ENCODE results near the gene CPT1A.

Gene CPT1A

GRCh38 chr11:68772936-68773335 lies 68.8 kb downstream of the CPT1A start:
- Histone ChIP-seq H3K4me3 (ENCODE audit: low read length in 2 of 2) (no peak overlapping the region), H3K36me3 (ENCODE audit: control insufficient read depth in 2 of 2, insufficient read depth in 2 of 2, low read length in 2 of 2) (peaks cover 62 to 67% of the 10 kb centered on the region in 2 donors), H3K9ac (ENCODE audit: low read length in 2 of 2) (no peak overlapping the region), H3K9me3 (ENCODE audit: control insufficient read depth in 2 of 2, low read length in 2 of 2) (no peaks in the 10 kb centered on the region), H3K27me3 (ENCODE audit: control insufficient read depth in 1 of 2, insufficient read depth in 2 of 2, low read length in 2 of 2) (no peaks in the 10 kb centered on the region), H3K27ac (ENCODE audit: low read length) (no peak overlapping the region), H3K4me1 (ENCODE audit: control insufficient read depth, insufficient read depth, low read length) (no peaks in the 10 kb centered on the region)

GRCh38 chr11:68770781-68771180 lies 70.9 kb downstream of the CPT1A start:
- H3K9me3 ChIP-seq (ENCODE audit: control insufficient read depth in 2 of 2, low read length in 2 of 2), result no peaks in the 10 kb centered on the region
- H3K36me3 ChIP-seq (ENCODE audit: control insufficient read depth in 2 of 2, insufficient read depth in 2 of 2, low read length in 2 of 2), result peaks cover 66 to 68% of the 10 kb centered on the region in 2 donors
- no peaks in the 10 kb centered on the region for H3K4me1 ChIP-seq (ENCODE audit: control insufficient read depth, insufficient read depth, low read length)
- no peaks in the 10 kb centered on the region for H3K27me3 ChIP-seq (ENCODE audit: control insufficient read depth in 1 of 2, insufficient read depth in 2 of 2, low read length in 2 of 2)
- no peak overlapping the region for H3K4me3 ChIP-seq (ENCODE audit: low read length in 2 of 2)
- no peak overlapping the region for H3K9ac ChIP-seq (ENCODE audit: low read length in 2 of 2)
- H3K27ac ChIP-seq (ENCODE audit: low read length), result no peak overlapping the region

- Histone ChIP-seq H3K4me1 (ENCODE audit: control insufficient read depth, insufficient read depth, low read length) (no peaks in the 10 kb centered on the region), H3K9ac (ENCODE audit: low read length in 2 of 2) (no peak overlapping the region), H3K27me3 (ENCODE audit: control insufficient read depth in 1 of 2, insufficient read depth in 2 of 2, low read length in 2 of 2) (no peaks in the 10 kb centered on the region), H3K36me3 (ENCODE audit: control insufficient read depth in 2 of 2, insufficient read depth in 2 of 2, low read length in 2 of 2) (peaks cover 45 to 53% of the 10 kb centered on the region in 2 donors), H3K27ac (ENCODE audit: low read length) (no peak overlapping the region), H3K9me3 (ENCODE audit: control insufficient read depth in 2 of 2, low read length in 2 of 2) (no peaks in the 10 kb centered on the region), H3K4me3 (ENCODE audit: low read length in 2 of 2) (no peak overlapping the region)
These were observed 74.0 kb downstream of the CPT1A start for GRCh38 chr11:68767672-68768071.

GRCh38 chr11:68766786-68767185 lies 74.9 kb downstream of the CPT1A start:
- Histone ChIP-seq H3K4me3 (ENCODE audit: low read length in 2 of 2) (no peak overlapping the region), H3K36me3 (ENCODE audit: control insufficient read depth in 2 of 2, insufficient read depth in 2 of 2, low read length in 2 of 2) (peaks cover 49 to 55% of the 10 kb centered on the region in 2 donors), H3K9me3 (ENCODE audit: control insufficient read depth in 2 of 2, low read length in 2 of 2) (no peaks in the 10 kb centered on the region), H3K4me1 (ENCODE audit: control insufficient read depth, insufficient read depth, low read length) (no peaks in the 10 kb centered on the region), H3K27ac (ENCODE audit: low read length) (no peak overlapping the region), H3K9ac (ENCODE audit: low read length in 2 of 2) (no peak overlapping the region), H3K27me3 (ENCODE audit: control insufficient read depth in 1 of 2, insufficient read depth in 2 of 2, low read length in 2 of 2) (no peaks in the 10 kb centered on the region)

GRCh38 chr11:68764746-68765145 lies 77.0 kb downstream of the CPT1A start:
- H3K9me3 ChIP-seq (ENCODE audit: control insufficient read depth in 2 of 2, low read length in 2 of 2), result no peaks in the 10 kb centered on the region
- H3K9ac ChIP-seq (ENCODE audit: low read length in 2 of 2), result no peak overlapping the region
- no peak overlapping the region for H3K4me3 ChIP-seq (ENCODE audit: low read length in 2 of 2)
- no peaks in the 10 kb centered on the region for H3K4me1 ChIP-seq (ENCODE audit: control insufficient read depth, insufficient read depth, low read length)
- H3K27me3 ChIP-seq (ENCODE audit: control insufficient read depth in 1 of 2, insufficient read depth in 2 of 2, low read length in 2 of 2), result no peaks in the 10 kb centered on the region
- H3K36me3 ChIP-seq (ENCODE audit: control insufficient read depth in 2 of 2, insufficient read depth in 2 of 2, low read length in 2 of 2), result peaks cover 44 to 50% of the 10 kb centered on the region in 2 donors
- H3K27ac ChIP-seq (ENCODE audit: low read length), result no peak overlapping the region

GRCh38 chr11:68763926-68764657 lies 77.6 kb downstream of the CPT1A start:
- no peaks in the 10 kb centered on the region for H3K9me3 ChIP-seq (ENCODE audit: control insufficient read depth in 2 of 2, low read length in 2 of 2)
- H3K9ac ChIP-seq (ENCODE audit: low read length in 2 of 2), result no peak overlapping the region
- peaks cover 48 to 49% of the 10 kb centered on the region in 2 donors for H3K36me3 ChIP-seq (ENCODE audit: control insufficient read depth in 2 of 2, insufficient read depth in 2 of 2, low read length in 2 of 2)
- H3K27me3 ChIP-seq (ENCODE audit: control insufficient read depth in 1 of 2, insufficient read depth in 2 of 2, low read length in 2 of 2), result no peaks in the 10 kb centered on the region
- H3K4me3 ChIP-seq (ENCODE audit: low read length in 2 of 2), result no peak overlapping the region
- no peak overlapping the region for H3K27ac ChIP-seq (ENCODE audit: low read length)
- no peaks in the 10 kb centered on the region for H3K4me1 ChIP-seq (ENCODE audit: control insufficient read depth, insufficient read depth, low read length)

- Histone ChIP-seq H3K9ac (ENCODE audit: low read length in 2 of 2) (no peak overlapping the region), H3K27me3 (ENCODE audit: control insufficient read depth in 1 of 2, insufficient read depth in 2 of 2, low read length in 2 of 2) (no peaks in the 10 kb centered on the region), H3K9me3 (ENCODE audit: control insufficient read depth in 2 of 2, low read length in 2 of 2) (no peaks in the 10 kb centered on the region), H3K4me1 (ENCODE audit: control insufficient read depth, insufficient read depth, low read length) (no peaks in the 10 kb centered on the region), H3K4me3 (ENCODE audit: low read length in 2 of 2) (no peak overlapping the region), H3K27ac (ENCODE audit: low read length) (no peak overlapping the region), H3K36me3 (ENCODE audit: control insufficient read depth in 2 of 2, insufficient read depth in 2 of 2, low read length in 2 of 2) (peaks cover 46 to 48% of the 10 kb centered on the region in 2 donors)
These were observed 78.5 kb downstream of the CPT1A start for GRCh38 chr11:68763181-68763721.

GRCh38 chr11:68762481-68762880 lies 79.2 kb downstream of the CPT1A start:
- H3K36me3 ChIP-seq (ENCODE audit: control insufficient read depth in 2 of 2, insufficient read depth in 2 of 2, low read length in 2 of 2), result peaks cover 50 to 53% of the 10 kb centered on the region in 2 donors

GRCh38 chr11:68761801-68762200 lies 79.9 kb downstream of the CPT1A start:
- H3K4me1 ChIP-seq (ENCODE audit: control insufficient read depth, insufficient read depth, low read length), result no peaks in the 10 kb centered on the region
- no peak overlapping the region for H3K9ac ChIP-seq (ENCODE audit: low read length in 2 of 2)
- H3K9me3 ChIP-seq (ENCODE audit: control insufficient read depth in 2 of 2, low read length in 2 of 2), result no peaks in the 10 kb centered on the region
- peaks cover 51 to 53% of the 10 kb centered on the region in 2 donors for H3K36me3 ChIP-seq (ENCODE audit: control insufficient read depth in 2 of 2, insufficient read depth in 2 of 2, low read length in 2 of 2)
- no peak overlapping the region for H3K4me3 ChIP-seq (ENCODE audit: low read length in 2 of 2)
- no peak overlapping the region for H3K27ac ChIP-seq (ENCODE audit: low read length)
- H3K27me3 ChIP-seq (ENCODE audit: control insufficient read depth in 1 of 2, insufficient read depth in 2 of 2, low read length in 2 of 2), result no peaks in the 10 kb centered on the region

More at GRCh38 chr11:68762481-68762880, 79.2 kb downstream of the CPT1A start:
- Histone ChIP-seq H3K27me3 (ENCODE audit: control insufficient read depth in 1 of 2, insufficient read depth in 2 of 2, low read length in 2 of 2) (no peaks in the 10 kb centered on the region), H3K4me1 (ENCODE audit: control insufficient read depth, insufficient read depth, low read length) (no peaks in the 10 kb centered on the region), H3K4me3 (ENCODE audit: low read length in 2 of 2) (no peak overlapping the region), H3K27ac (ENCODE audit: low read length) (no peak overlapping the region), H3K9ac (ENCODE audit: low read length in 2 of 2) (no peak overlapping the region), H3K9me3 (ENCODE audit: control insufficient read depth in 2 of 2, low read length in 2 of 2) (no peaks in the 10 kb centered on the region)

- no peaks in the 10 kb centered on the region for H3K4me1 ChIP-seq (ENCODE audit: control insufficient read depth, insufficient read depth, low read length)
- no peak overlapping the region for H3K27ac ChIP-seq (ENCODE audit: low read length)
- peaks cover 51 to 56% of the 10 kb centered on the region in 2 donors for H3K36me3 ChIP-seq (ENCODE audit: control insufficient read depth in 2 of 2, insufficient read depth in 2 of 2, low read length in 2 of 2)
- no peak overlapping the region for H3K4me3 ChIP-seq (ENCODE audit: low read length in 2 of 2)
- no peaks in the 10 kb centered on the region for H3K9me3 ChIP-seq (ENCODE audit: control insufficient read depth in 2 of 2, low read length in 2 of 2)
- no peak overlapping the region for H3K9ac ChIP-seq (ENCODE audit: low read length in 2 of 2)
- H3K27me3 ChIP-seq (ENCODE audit: control insufficient read depth in 1 of 2, insufficient read depth in 2 of 2, low read length in 2 of 2), result no peaks in the 10 kb centered on the region
These were observed 81.7 kb downstream of the CPT1A start for GRCh38 chr11:68759991-68760390.

GRCh38 chr11:68757711-68758110 lies 84.0 kb downstream of the CPT1A start:
- Histone ChIP-seq H3K9ac (ENCODE audit: low read length in 2 of 2) (no peak overlapping the region), H3K9me3 (ENCODE audit: control insufficient read depth in 2 of 2, low read length in 2 of 2) (no peaks in the 10 kb centered on the region), H3K4me3 (ENCODE audit: low read length in 2 of 2) (no peak overlapping the region), H3K27me3 (ENCODE audit: control insufficient read depth in 1 of 2, insufficient read depth in 2 of 2, low read length in 2 of 2) (no peaks in the 10 kb centered on the region), H3K36me3 (ENCODE audit: control insufficient read depth in 2 of 2, insufficient read depth in 2 of 2, low read length in 2 of 2) (peaks cover 45 to 59% of the 10 kb centered on the region in 2 donors), H3K27ac (ENCODE audit: low read length) (no peak overlapping the region), H3K4me1 (ENCODE audit: control insufficient read depth, insufficient read depth, low read length) (no peaks in the 10 kb centered on the region)
